HL-60 (cell line): ENCODE results near the gene BEND3.
"Not testable (repeated sequence)": the region's sequence is repeated elsewhere in the genome, so short reads cannot be mapped to it uniquely, and the experiment has no call there.

ENCODE experiments used
- DNase-seq, 2 experiments: peaks; one replicate each; pipeline ENCODE4 v3.0.0-alpha.2; 2010 to 2020; ENCODE audit warnings: low read depth in 1 of 2, low spot score in 1 of 2
- H3K27ac ChIP-seq: fragments of 250-450 bp; sonication (Bioruptor Pico); replicated peaks from 2 replicates; pipeline ENCODE4 v1.5.1; 2020; ENCODE audit warnings: mild to moderate bottlenecking, moderate library complexity
- H3K27me3 ChIP-seq: fragments of 250-450 bp; sonication (Bioruptor Pico); 2 replicates; pipeline ENCODE4 v1.5.1; 2021; ENCODE audit warnings: mild to moderate bottlenecking, moderate library complexity; ENCODE audit not compliant: insufficient read depth, poor library complexity, severe bottlenecking
- H3K4me3 ChIP-seq: replicated peaks from 2 replicates; pipeline ENCODE4 v1.5.1; 2011; ENCODE audit warnings: mild to moderate bottlenecking, control low read depth, low read length; ENCODE audit not compliant: insufficient read depth
- CTCF ChIP-seq: IDR thresholded peaks from one replicate; pipeline ENCODE4 v1.5.1; 2011; ENCODE audit warnings: low read length, control low read depth, inconsistent platforms; ENCODE audit not compliant: insufficient read depth
- GABPA ChIP-seq: IDR thresholded peaks from 2 replicates; pipeline ENCODE4 v1.6.1; 2012; ENCODE audit warnings: low read depth
- POLR2AphosphoS5 ChIP-seq: IDR thresholded peaks from 2 replicates; pipeline ENCODE4 v1.6.1; 2012; ENCODE audit warnings: low read depth
- REST ChIP-seq: IDR thresholded peaks from 2 replicates; pipeline ENCODE4 v1.6.1; 2012; ENCODE audit warnings: low read depth; ENCODE audit not compliant: insufficient replicate concordance
- SPI1 ChIP-seq: IDR thresholded peaks from 2 replicates; pipeline ENCODE4 v1.6.1; 2012; ENCODE audit warnings: low read depth, mild to moderate bottlenecking, borderline replicate concordance

Gene BEND3

GRCh38 chr6:107118976-107119375, 3.7 kb upstream of the BEND3 start:
- Histone ChIP-seq H3K4me3 (no peak overlapping the region), H3K27me3 (no peaks in the 10 kb centered on the region), H3K27ac (no peak overlapping the region)
- peak; percentile 28 to 66 for DNase-seq
- no peak for TF ChIP-seq REST
- TF ChIP-seq GABPA = no peak
- TF ChIP-seq CTCF = no peak
- no peak for TF ChIP-seq SPI1
- TF ChIP-seq POLR2AphosphoS5 = no peak

DNA sequence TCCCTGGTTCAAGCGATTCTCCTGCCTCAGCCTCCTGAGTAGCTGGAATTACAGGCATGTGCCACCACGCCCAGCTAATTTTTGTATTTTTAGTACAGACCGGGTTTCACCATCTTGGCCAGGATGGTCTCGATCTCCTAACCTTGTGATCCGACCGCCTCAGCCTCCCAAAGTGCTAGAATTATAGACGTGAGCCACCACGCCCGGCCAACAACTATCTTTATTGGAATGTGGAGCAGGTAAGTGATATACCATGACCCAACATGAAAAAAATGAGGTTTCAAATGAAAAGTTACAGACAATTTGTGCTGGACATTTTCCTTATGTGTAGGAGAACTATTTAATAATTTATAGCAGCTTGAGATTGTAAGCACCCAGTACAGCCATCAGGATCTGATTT, 3.2 kb upstream of the BEND3 start:
- H3K27ac ChIP-seq, DNase-seq, H3K4me3 ChIP-seq, H3K27me3 ChIP-seq: not testable (repeated sequence)

DNA sequence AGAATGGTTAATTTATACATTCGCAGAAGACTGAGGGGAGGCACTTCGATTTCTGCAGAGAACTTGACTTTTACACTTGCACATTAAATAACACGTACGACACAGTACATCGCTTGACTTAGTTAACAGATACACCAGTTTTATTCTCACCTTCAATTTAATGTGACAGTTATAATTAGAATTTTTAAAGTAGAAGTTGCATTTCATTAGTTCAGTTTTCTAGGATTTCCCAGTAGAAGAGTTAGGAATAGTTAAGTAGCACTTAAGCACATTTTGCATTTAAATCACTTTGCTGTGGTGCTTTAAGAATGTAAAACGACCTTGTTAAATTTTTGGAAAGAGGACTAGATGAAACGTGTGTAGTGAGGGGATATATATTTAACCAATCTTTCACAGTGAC, 1.6 kb upstream of the BEND3 start:
- TF ChIP-seq CTCF = no peak
- TF ChIP-seq POLR2AphosphoS5 = no peak
- TF ChIP-seq REST = no peak
- TF ChIP-seq SPI1 = no peak
- TF ChIP-seq GABPA = no peak
- no peaks in the 10 kb centered on the region for H3K27me3 ChIP-seq
- DNase-seq = no peak
- H3K4me3 ChIP-seq = no peak overlapping the region
- no peak overlapping the region for H3K27ac ChIP-seq

GRCh38 chr6:107116328-107116892, 1.1 kb upstream of the BEND3 start:
- peak; percentile 51 to 71 for DNase-seq
- TF ChIP-seq POLR2AphosphoS5 = no peak; the same call in none of the 2 replicates
- TF ChIP-seq SPI1 = peak; percentile 36; the same call in 1 of the 2 replicates
- peak; percentile 7 for TF ChIP-seq REST
- H3K4me3 ChIP-seq = peak overlapping the region; percentile 46
- no peaks in the 10 kb centered on the region for H3K27me3 ChIP-seq
- H3K27ac ChIP-seq = peak overlapping the region; percentile 89
